Limb (tissue), 2 donors: Measurements from ENCODE around the gene ORM1.
A peak's percentile ranks its signal among the peaks of the same experiment; 100 is the strongest.
"Not testable (repeated sequence)": the region's sequence is repeated elsewhere in the genome, so short reads cannot be mapped to it uniquely, and the experiment has no call there.

ENCODE experiments used
- DNase-seq, 2 donors: peaks; one replicate each; pipeline ENCODE4 v3.0.0-alpha.2; 2016; ENCODE audit errors: extremely low spot score in 2 of 2

Gene ORM1

GRCh38 chr9:114322831-114323531, at the start of gene ORM1:
Gene ORM1, plus strand, starts transcription at chr9:114323098. Its CDS starts 36 bp downstream, at chr9:114323134.
- DNase-seq: not testable (repeated sequence)

- DNase-seq: peak in 1 of 2 donors; percentile 19
These were observed 49.4 kb upstream of the ORM1 start for GRCh38 chr9:114273461-114273881.

- peak in 1 of 2 donors; percentile 11 for DNase-seq
These were observed 48.7 kb upstream of the ORM1 start for GRCh38 chr9:114274217-114274616.

- DNase-seq: peak in 1 of 2 donors; percentile 35
These were observed 47.5 kb upstream of the ORM1 start for GRCh38 chr9:114275246-114276004.

- peak in 1 of 2 donors; percentile 27 for DNase-seq
These were observed 45.7 kb upstream of the ORM1 start for GRCh38 chr9:114276908-114277821.

- no peak for DNase-seq
These were observed 44.5 kb upstream of the ORM1 start for GRCh38 chr9:114278356-114278755.

GRCh38 chr9:114278881-114279570, 43.9 kb upstream of the ORM1 start:
- DNase-seq: peak in 1 of 2 donors; percentile 32

- no peak for DNase-seq
These were observed 43.2 kb upstream of the ORM1 start for GRCh38 chr9:114279693-114280092.

GRCh38 chr9:114280636-114281472, 42.0 kb upstream of the ORM1 start:
- DNase-seq: peak; percentile 38 to 60

- peak; percentile 79 to 81 for DNase-seq
These were observed 41.3 kb upstream of the ORM1 start for GRCh38 chr9:114281473-114282103.

- peak in 1 of 2 donors; percentile 32 for DNase-seq
These were observed 40.8 kb upstream of the ORM1 start for GRCh38 chr9:114282104-114282485.

GRCh38 chr9:114282507-114282906, 40.4 kb upstream of the ORM1 start:
- DNase-seq: peak in 1 of 2 donors; percentile 27

- DNase-seq: peak in 1 of 2 donors; percentile 58
These were observed 40.0 kb upstream of the ORM1 start for GRCh38 chr9:114282926-114283325.

- peak in 1 of 2 donors; percentile 36 for DNase-seq
These were observed 39.3 kb upstream of the ORM1 start for GRCh38 chr9:114283551-114284111.

- peak in 1 of 2 donors; percentile 28 for DNase-seq
These were observed 38.4 kb upstream of the ORM1 start for GRCh38 chr9:114284316-114285060.

GRCh38 chr9:114285166-114285867, 37.6 kb upstream of the ORM1 start:
- DNase-seq: peak; percentile 51 to 72

- DNase-seq: peak in 1 of 2 donors; percentile 14
These were observed 36.7 kb upstream of the ORM1 start for GRCh38 chr9:114286146-114286679.
